D341Med (cell line): Measurements from ENCODE around the gene APMAP.
"Not testable (repeated sequence)": the region's sequence is repeated elsewhere in the genome, so short reads cannot be mapped to it uniquely, and the experiment has no call there.

Experiments used
- DNase-seq: peaks from one replicate; pipeline ENCODE4 v3.0.0; 2012; ENCODE audit warnings: low spot score

APMAP gene

DNA sequence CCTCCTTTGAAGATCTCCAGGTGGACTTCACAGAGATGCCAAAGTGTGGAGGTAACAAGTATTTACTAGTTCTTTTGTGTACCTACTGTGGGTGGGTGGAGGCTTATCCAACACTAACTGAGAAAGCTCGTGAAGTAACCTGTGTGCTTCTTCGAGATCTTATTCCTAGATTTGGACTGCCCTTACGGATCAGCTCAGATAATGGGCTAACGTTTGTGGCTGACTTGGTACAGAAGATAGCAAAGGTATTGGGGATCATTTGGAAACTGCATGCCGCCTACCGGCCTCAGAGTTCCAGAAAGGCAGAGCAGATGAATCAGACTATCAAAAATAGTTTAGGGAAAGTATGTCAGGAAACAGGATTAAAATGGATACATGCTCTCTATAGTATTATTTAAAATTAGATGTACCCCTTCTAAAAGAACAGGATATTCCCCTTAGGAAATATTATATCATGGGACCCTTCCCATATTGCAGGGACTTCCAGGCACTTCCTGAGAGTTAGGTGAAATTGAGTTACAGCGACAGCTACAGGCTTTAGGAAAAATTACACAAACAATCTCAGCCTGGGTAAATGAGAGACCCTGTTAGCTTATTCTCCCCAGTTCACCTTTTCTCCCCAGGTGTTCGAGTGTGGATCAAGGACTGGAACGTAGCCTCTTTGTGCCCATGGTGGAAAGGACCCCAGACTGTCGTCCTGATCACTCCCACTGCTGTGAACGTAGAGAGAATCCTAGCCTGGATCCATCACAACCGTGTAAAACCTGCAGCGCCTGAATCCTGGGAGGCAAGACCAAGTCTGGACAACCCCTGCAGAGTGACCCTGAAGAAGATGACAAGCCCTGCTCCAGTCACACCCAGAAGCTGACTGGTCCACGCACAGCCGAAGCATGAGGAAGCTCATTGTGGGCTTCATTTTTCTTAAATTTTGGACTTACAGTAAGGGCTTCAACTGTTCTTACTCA lies 61.5 kb downstream of the APMAP start:
- DNase-seq = peak; percentile 32

DNA sequence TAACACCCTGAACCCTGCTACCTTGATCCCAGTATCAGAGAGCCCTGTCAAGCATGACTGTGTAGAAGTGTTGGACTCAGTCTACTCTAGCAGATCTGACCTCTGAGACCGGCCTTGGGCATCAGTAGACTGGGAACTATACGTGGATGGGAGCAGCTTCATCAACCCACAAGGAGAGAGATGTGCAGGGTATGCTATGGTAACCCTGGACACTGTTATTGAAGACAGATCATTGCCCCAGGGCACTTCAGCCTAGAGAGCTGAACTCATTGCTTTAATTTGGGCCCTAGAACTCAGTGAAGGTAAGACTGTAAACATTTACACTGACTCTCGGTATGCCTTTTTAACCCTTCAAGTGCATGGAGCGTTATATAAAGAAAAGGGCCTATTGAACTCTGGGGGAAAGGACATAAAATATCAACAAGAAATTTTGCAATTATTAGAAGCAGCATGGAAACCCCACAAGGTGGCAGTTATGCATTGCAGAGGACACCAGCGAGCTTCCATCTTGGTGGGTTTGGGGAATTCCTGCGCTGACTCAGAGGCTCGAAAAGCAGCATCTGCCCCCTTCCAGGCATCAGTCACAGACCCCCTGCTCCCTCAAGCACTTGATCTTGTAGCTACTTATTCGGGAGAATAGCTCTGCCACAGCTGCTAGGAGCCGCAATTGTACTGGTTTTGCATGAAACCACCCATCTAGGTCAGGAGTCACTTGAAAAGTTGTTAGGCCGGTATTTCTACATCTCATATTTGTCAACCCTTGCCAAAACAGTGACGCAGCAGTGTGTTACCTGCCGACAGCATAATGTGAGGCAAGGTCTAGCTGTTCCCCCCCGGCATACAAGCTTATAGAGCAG lies 62.5 kb downstream of the APMAP start:
- not testable (repeated sequence) for DNase-seq

DNA sequence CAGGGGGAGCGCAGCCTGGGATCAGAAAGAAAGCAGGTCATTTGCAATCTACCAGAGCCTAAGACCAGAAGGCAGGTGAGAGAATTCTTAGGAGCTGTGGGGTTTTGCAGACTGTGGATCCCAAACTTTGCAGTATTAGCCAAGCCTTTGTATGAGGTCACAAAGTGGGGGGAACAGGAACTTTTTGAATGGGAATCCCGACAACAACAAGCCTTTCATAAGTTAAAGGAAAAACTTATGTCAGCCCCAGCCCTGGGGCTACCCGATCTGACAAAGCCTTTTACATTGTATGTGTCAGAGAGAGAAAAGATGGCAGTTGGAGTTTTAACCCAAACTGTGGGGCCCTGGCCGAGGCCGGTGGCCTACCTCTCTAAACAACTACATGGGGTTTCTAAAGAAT lies 63.3 kb downstream of the APMAP start:
- DNase-seq = not testable (repeated sequence)

DNA sequence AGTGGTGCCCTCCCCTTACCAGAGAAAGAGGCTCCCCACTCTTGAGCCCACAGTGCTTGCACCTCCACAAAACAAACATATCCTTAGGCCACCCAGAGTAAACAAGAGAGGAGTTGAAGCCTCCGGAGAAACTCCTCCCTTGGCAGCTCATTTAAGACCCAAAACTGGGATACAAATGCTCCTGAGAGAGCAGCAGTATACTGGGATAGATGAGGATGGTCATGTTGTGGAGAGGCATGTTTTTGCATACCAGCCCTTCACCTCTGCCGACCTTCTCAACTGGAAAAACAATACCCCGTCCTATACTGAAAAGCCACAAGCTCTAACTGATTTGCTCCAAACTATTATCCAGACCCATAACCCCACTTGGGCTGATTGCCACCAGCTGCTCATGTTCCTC lies 71.8 kb downstream of the APMAP start:
- DNase-seq = not testable (repeated sequence)

DNA sequence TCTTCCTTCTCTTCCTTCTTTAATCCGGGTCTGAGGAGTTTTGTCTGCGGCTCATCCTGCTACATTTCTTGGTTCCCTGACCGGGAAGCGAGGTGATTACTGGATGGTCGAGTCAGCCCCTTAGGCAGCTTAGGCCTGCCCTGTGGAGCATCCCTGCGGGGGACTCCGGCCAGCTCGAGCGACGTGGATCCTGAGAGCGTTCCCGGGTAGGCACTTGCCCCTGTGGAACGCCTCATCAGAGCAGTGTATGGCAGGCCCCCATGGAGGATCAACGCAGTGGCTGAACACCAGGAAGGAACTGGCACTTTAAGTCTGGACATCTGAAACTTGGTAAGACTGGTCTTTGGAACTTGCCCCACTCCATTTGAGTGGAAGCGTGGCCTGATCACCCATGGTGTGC lies 72.9 kb downstream of the APMAP start:
- DNase-seq = not testable (repeated sequence)

DNA sequence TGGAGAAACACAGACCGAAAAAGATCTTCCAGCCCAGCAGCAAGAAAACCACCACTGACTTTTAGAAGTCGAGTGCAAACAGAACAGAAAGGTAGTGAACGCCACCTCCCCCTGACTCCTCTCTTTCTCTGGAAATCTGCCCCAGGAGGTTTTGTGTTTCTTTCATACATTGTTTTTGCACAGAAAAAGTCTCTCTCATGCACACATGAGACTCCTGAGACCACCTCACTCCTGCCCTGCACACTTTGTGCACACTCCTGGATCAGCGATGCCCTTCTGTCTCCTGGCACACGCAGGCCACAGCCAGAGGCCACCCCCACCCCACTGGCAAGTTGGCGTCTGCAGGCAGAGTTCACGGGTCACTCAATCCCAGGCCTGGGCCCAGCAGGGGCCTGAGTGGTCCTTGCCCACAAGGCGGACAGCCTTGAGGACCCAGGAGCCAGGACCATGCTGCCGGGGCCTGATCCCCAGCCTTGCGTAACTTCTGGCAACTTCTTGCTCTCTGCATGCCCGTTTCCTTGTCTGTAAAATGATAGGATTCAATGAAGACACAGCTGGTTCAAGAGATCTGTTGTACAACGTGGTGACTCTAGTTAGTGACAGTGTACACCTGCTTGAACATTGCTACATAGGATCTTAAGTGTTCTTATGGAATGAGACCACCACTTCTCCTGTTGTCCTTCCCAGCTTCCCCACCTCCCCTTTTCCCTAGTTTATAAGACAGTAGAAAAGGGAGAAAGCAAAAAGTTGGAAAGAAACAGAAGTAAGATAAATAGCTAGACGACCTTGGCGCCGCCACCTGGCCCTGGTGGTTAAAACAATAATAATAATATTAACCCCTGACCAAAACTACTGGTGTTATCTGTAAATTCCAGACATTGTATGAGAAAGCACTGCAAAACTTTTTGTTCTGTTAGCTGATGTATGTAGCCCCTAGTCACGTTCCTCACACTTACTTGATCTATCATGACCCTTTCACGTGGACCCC lies 73.7 kb downstream of the APMAP start:
- DNase-seq = no peak

DNA sequence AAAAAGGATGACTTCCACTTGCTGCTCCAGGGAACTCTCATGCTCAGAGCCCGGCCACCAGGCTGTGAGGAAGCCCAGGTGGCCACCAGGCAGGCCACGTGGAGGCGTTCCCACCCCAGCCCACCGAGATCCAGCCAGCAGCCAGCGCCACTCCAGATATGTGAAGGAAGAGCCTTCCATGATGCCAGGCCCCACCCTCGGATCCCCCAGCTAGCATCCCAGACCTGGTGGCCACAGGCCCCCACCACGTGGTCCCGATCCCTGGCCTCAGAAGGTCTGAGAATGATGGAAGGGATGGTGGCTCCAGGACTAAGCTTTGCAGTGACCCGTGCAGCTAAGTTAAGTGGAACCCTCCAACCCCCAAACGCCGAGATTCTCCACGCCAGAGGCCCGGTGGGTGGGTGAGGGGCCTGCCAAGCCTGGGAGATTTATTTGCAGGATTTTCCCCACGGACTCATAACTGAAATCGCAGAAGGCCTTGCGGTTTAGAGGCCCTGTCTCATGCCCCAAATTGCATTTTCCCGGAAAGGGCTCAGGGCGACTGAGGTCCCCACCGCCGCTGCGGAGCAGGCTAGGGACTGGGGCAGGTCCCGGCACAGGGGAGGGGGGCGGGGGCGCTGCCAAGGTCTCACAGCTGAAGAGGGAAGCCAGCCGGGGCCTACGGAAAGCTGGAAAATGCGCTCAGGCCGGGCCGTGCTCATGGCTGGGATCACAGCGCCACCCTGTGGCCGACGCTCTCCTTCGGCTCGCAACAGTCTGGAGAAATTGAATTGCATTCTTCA lies 74.6 kb downstream of the APMAP start:
- DNase-seq = peak; percentile 93

DNA sequence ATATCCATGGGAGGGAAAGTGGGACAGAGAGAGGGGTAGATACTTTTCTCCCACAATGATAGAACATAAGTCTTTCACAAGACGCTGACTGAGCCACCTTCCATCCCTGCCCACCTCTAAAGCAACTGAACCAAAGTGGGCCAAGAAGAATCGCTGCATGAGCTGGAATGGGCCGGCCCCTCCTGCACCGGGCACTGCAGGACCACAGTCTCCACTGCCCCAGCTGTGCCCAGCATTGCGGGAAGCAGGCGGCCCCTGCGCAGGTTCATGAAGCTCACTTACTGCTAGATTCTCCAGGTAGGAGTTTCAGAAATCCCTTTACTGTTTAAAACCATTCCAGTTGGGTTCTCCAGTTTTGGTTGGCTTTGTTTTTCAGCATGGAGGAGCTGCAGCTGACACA lies 75.5 kb downstream of the APMAP start:
- no peak for DNase-seq

DNA sequence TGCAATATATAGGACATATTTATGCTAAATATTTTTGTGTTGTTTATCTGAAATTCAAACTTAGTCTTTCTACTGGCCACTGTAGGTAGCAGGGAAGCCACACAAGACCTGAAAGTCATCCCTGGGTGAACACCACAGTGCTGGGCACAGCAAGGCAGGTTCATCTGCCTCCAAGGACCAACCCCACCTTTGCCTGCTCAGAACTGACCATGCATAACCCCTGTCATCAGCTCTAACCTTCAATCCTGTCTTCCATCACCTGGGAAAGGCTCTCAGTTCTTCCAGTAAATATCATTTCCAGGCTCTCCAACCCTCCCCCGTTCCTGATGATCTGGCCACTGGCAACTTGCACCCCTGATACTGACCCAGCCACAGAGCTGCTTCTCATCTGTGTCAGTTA lies 76.1 kb downstream of the APMAP start:
- DNase-seq = no peak

DNA sequence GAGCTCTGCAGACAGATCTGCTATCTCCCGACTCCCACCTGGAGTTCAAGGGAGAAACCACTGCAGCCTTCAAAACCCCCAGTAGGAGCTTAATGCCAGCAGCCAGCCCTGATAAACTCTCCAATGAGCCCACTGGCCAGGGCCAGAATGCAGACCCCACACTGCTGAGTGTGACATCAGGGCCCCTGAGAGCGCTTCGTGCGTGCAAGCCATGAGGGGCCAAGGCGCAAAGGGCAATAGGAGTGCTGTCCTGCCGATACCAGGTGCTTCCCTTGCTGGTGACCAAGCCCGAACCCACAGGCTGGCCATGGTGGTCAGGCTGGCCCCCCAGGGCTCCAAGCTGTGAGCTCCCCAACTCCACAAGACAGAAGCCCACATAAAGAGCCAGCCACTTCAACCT lies 76.7 kb downstream of the APMAP start:
- no peak for DNase-seq

DNA sequence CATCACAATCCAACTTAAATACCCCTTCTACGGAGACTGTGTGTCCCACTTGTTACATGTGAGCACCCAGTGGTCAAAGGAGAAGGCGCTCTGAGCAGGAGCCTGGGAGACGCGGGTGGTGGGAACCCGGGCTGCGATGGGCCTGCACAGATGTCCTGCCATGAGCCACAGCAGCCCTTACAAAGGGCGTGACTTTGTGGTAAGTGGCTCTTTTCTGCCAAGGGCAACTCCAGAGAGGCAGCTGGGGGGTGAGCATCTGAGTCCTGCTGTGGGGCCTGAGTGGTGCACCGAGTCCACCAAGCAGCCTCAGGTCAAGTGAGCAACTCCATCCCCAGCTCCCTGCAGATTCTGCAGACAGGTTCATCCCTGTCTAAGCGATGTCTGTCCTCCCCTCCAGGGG lies 77.1 kb downstream of the APMAP start:
- no peak for DNase-seq

DNA sequence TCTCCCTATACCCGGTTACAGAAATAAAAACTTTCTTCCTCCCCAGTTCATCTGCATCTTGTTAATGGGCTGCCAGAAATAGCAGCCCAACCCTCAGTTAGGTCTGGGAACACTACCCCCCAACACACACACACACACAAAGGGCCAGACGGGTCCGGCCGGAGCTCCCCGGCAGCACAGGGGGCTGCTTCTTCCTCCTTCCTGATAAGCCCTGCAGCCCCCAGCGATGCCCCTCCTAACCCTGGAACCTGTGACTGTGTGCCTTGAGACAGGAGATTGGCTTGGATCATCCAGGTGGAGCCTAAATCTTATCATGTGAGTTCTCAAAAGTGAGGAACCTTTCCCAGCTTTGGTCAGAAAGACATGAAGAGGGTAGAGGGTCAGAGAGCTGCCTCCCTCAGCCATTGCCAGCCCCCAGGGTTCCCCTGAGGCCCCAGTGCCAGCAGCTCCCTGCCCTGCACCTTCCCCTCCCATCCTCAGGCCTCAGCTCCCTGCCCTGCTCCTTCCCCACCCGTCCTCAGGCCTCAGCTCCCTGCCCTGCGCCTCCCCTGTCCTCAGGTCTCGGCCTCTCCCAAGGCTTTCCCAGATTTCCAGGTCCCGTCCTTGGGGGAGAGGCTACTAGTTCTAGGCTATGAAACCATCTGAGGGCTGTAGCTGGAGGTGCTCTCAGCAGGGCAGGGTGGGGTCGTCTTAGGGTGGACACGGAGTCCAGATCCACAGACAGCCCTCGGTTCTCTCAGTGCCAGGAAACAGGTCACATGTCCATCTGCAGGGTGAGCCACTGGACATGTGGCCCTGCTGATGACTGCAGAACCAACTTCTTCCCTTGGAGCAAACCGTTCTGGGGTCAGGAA lies 77.9 kb downstream of the APMAP start:
- DNase-seq = no peak

DNA sequence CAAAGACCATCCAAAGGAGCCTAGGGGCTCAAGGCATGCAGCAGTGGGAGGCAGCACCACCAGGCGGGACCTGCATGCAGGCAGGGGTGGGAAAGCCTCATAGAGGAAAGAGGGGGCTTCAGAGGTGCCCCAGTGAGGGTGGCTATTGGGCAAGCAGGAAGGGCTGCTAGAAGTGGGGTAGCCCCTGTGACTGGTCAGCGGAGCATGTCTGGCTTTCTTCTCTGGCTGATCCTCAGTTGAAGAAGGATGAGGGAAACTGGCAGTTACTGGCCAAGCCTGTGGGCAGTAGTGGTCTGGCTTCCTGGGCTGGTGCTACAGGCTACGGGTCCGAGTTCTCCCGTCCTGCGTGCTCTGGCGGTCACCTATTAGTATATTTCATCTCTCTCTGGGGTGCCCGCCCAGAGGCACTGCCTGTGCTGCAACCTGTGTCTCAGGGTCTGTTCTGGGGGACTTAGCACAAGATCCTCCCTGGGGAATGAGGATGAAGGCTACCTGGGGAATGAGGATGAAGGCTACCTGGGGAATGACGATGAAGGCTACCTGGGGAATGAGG lies 79.4 kb downstream of the APMAP start:
- DNase-seq = peak; percentile 2
